Suprapubic skin (tissue), 4 donors: ENCODE data around the gene SMARCE1.

Experiments
- POLR2A ChIP-seq, 2 donors: fragments of 450-650 bp; IDR thresholded peaks; one replicate each; pipeline ENCODE4 v1.6.1; 2017; ENCODE audit warnings: antibody characterized with exemption in 2 of 2, mild to moderate bottlenecking in 2 of 2, moderate library complexity in 2 of 2
- POLR2AphosphoS5 ChIP-seq, 3 donors: sonication (generic); formaldehyde crosslinking; IDR thresholded peaks; one replicate each; pipeline ENCODE4 v1.6.1; 2017; ENCODE audit warnings: antibody characterized with exemption in 3 of 3
- TF ChIP-seq, protein P1 (sequence below), 2 donors: fragments of 200-600 bp in 1 of 2; fragments of 450-650 bp in 1 of 2; sonication (generic) in 1 of 2; IDR thresholded peaks; one replicate each; pipeline ENCODE4 v1.5.1; 2016 to 2019; ENCODE audit warnings: antibody characterized with exemption in 2 of 2, mild to moderate bottlenecking in 1 of 2, moderate library complexity in 1 of 2

DNA sequence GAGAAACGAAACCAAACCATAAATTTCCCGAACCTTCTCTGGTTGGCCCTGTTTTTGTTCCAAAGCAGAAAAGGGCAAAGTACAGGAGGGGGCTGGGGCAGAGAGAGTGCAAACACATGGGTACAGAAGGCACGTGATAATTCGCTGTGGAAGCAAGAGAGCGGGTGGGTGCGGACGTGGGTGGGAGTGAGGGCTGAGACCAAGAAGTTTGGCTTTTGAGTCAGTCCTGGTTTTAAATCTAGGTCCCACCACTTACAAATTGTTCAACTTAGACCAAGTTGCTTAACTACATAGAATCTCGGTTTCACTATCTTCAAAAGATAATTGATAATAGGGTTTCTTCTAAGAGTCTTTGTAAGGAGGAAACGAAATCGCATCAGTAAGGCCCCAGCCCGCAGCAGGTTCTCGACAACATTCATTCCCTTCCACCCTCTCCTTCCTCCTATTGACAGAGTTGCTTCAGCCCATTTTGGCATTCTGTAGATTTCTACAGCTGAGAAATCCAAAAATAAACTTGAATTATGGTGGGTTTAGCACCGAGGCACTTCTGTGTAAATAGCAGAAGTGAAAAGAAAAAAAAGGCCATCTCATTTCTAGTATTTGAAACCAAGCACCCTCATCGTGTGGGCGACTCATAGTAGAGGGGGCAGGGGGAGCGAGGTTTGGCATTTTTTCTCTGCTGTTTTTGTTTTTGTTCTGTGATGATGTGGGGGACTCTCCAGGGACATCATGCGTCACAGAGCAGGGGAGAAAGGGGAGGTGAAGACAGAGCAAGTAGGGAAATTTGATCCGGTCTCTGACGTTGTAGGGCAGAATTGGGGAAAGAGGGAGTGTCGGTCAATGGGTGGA is 48.8 kb downstream of the SMARCE1 start:
- TF ChIP-seq, protein P1, sequence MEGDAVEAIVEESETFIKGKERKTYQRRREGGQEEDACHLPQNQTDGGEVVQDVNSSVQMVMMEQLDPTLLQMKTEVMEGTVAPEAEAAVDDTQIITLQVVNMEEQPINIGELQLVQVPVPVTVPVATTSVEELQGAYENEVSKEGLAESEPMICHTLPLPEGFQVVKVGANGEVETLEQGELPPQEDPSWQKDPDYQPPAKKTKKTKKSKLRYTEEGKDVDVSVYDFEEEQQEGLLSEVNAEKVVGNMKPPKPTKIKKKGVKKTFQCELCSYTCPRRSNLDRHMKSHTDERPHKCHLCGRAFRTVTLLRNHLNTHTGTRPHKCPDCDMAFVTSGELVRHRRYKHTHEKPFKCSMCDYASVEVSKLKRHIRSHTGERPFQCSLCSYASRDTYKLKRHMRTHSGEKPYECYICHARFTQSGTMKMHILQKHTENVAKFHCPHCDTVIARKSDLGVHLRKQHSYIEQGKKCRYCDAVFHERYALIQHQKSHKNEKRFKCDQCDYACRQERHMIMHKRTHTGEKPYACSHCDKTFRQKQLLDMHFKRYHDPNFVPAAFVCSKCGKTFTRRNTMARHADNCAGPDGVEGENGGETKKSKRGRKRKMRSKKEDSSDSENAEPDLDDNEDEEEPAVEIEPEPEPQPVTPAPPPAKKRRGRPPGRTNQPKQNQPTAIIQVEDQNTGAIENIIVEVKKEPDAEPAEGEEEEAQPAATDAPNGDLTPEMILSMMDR (IDR thresholded peaks at IDR 0.05), result no peak
- TF ChIP-seq POLR2A (IDR thresholded peaks at IDR 0.05) (no peak), POLR2AphosphoS5 (IDR thresholded peaks at IDR 0.05) (no peak)
